HFFc6 (cell line): ENCODE measurements around the gene TNFAIP2. TPM values are rescaled to one million over a fixed set of nuclear protein-coding genes. Genes with fewer than 3 reads are reported as not detected.

Source experiments
- DNase-seq: peaks from one replicate; pipeline ENCODE4 v3.0.0-alpha.2; 2018
- H3K27ac Mint-ChIP-seq: 2 replicates; pipeline ENCODE4 v1.8.0; 2020; ENCODE audit warnings: mild to moderate bottlenecking, mixed read lengths
- H3K27me3 Mint-ChIP-seq: 2 replicates; pipeline ENCODE4 v1.8.0; 2021; ENCODE audit warnings: mild to moderate bottlenecking, moderate library complexity, mixed read lengths; ENCODE audit not compliant: insufficient read depth
- H3K36me3 Mint-ChIP-seq: 2 replicates; pipeline ENCODE4 v1.8.0; 2021; ENCODE audit warnings: low read depth, mixed read lengths
- H3K4me1 Mint-ChIP-seq: 2 replicates; pipeline ENCODE4 v1.8.0; 2020; ENCODE audit warnings: low read depth, mixed read lengths
- H3K4me3 Mint-ChIP-seq: 2 replicates; pipeline ENCODE4 v1.8.0; 2020; ENCODE audit warnings: mild to moderate bottlenecking, moderate library complexity, mixed read lengths
- H3K9me3 Mint-ChIP-seq: 2 replicates; pipeline ENCODE4 v1.8.0; 2020; ENCODE audit warnings: mild to moderate bottlenecking, mixed read lengths
- CTCF ChIP-seq: fragments of 200-600 bp; sonication (generic); IDR thresholded peaks from 2 replicates; pipeline ENCODE4 v1.5.0; 2021; ENCODE audit warnings: antibody characterized with exemption, mild to moderate bottlenecking
- total RNA-seq, 6 experiments: library from RNA; stranded (reverse); fragmentation: NEBNext Ultra II Directional; extraction: Animal tissue kit (Norgen Biotek cat#: 25700); gene quantifications; 2 replicates in 1 of 6; 3 replicates in 5 of 6; pipeline ENCODE4 v1.2.3, GENCODE V29; 2021

TNFAIP2 gene
- total RNA-seq, 6 experiments from 2014 or later, result 44.7 to 59.6 (median 46.4) TPM

DNA sequence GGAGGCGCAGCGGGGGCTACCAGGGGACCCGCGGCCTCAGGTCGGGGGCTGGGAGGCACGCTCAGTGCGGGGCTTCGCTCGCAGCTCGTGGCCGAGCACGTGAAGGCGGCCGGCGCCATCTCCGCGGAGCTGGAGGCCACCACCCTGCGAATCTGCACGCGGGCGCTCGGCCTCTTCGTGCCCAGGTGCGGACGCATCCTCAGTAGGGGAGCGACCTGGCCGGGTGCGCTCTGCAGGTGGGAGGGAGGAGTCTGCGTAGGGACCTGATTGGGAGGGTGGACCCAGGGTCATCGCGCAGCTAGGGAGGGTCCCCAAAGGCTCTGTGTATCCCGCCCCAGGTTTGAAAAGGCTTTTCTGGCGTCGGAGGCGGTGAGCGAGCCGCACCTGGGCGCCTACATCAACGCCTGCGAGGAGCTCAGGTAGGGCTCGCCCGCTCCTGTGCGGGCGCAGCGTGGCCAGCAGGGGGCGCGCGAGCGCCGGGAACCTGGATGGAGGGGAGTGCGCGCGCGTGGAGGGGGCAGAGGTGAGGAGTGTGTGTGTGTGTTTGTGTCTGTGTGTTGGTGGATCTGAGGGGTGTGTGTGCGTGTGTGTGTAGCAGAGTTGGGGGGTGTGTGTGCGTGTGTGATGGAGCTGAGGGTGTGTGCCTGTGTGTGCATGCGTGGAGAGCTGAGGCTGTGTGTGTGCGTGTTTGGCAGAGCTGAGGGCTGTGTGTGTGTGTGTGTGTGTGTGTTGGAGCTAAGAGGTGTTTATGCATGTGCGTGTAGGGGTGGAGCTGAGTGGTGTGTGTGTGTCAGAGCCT is 18.4 kb upstream of the TNFAIP2 start:
- Mint-ChIP-seq H3K27me3 (peaks cover 13% of the 10 kb centered on the region), H3K4me3 (no peak overlapping the region), H3K27ac (no peak overlapping the region), H3K36me3 (no peaks in the 10 kb centered on the region), H3K9me3 (no peaks in the 10 kb centered on the region), H3K4me1 (peaks cover 21% of the 10 kb centered on the region)
- DNase-seq, result no peak
- TF ChIP-seq CTCF, result peak; percentile 96

GRCh38 chr14:103105580-103106150 is 17.6 kb upstream of the TNFAIP2 start:
- Mint-ChIP-seq H3K27me3 (peaks cover 13% of the 10 kb centered on the region), H3K4me3 (no peak overlapping the region), H3K36me3 (no peaks in the 10 kb centered on the region), H3K9me3 (no peaks in the 10 kb centered on the region), H3K4me1 (peaks cover 30% of the 10 kb centered on the region), H3K27ac (no peak overlapping the region)
- TF ChIP-seq CTCF, result no peak
- no peak for DNase-seq

DNA sequence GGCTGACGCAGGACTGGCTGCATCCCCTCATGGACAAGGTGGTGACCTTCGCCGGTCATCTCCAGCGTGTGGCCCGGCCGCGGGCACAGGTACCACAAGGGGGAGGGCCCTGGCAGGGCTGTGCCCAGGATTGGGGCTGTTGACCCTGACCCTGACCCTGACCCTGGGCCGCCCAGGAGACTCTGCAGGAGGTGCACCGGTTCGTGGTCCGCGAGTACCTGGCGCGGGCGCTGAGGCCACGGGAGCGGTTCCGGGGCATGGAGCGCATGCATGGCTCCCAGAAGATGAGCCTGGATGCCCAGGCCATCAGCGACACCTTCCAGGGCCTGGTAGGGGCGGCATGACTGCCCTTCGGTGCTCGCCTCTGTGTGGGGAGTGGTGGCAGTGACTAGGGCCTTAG is 15.8 kb upstream of the TNFAIP2 start:
- no peak for DNase-seq
- H3K4me3 Mint-ChIP-seq, result no peak overlapping the region
- H3K27me3 Mint-ChIP-seq, result peaks cover 9% of the 10 kb centered on the region
- H3K4me1 Mint-ChIP-seq, result peaks cover 34% of the 10 kb centered on the region
- TF ChIP-seq CTCF, result no peak
- H3K9me3 Mint-ChIP-seq, result no peaks in the 10 kb centered on the region
- H3K36me3 Mint-ChIP-seq, result no peaks in the 10 kb centered on the region
- no peak overlapping the region for H3K27ac Mint-ChIP-seq

- peaks cover 6% of the 10 kb centered on the region for H3K27me3 Mint-ChIP-seq
- no peak for DNase-seq
- H3K9me3 Mint-ChIP-seq, result no peaks in the 10 kb centered on the region
- peak overlapping the region; percentile 68; the same call in 1 of the 2 replicates for H3K27ac Mint-ChIP-seq
- peaks cover 34% of the 10 kb centered on the region for H3K4me1 Mint-ChIP-seq
- H3K4me3 Mint-ChIP-seq, result no peak overlapping the region
- no peak for TF ChIP-seq CTCF
- H3K36me3 Mint-ChIP-seq, result no peaks in the 10 kb centered on the region
Measured at GRCh38 chr14:103107941-103108748, 15.1 kb upstream of the TNFAIP2 start.

- no peak for DNase-seq
Measured at GRCh38 chr14:103108749-103109207, 14.5 kb upstream of the TNFAIP2 start.

More at GRCh38 chr14:103108749-103109207, 14.5 kb upstream of the TNFAIP2 start:
- no peak for TF ChIP-seq CTCF
- H3K9me3 Mint-ChIP-seq, result no peaks in the 10 kb centered on the region
- H3K27ac Mint-ChIP-seq, result peak overlapping the region; percentile 68
- no peak overlapping the region; the same call in 1 of the 2 replicates for H3K4me3 Mint-ChIP-seq
- no peaks in the 10 kb centered on the region for H3K36me3 Mint-ChIP-seq
- H3K27me3 Mint-ChIP-seq, result peaks cover 2% of the 10 kb centered on the region
- peaks cover 29% of the 10 kb centered on the region for H3K4me1 Mint-ChIP-seq
